NCI-H2107 (cell line): ENCODE data around the gene NUCB2.

Experiments
- DNase-seq: peaks from one replicate; lab custom pipeline; 2025; lab: John Stamatoyannopoulos, UW

Gene NUCB2

DNA sequence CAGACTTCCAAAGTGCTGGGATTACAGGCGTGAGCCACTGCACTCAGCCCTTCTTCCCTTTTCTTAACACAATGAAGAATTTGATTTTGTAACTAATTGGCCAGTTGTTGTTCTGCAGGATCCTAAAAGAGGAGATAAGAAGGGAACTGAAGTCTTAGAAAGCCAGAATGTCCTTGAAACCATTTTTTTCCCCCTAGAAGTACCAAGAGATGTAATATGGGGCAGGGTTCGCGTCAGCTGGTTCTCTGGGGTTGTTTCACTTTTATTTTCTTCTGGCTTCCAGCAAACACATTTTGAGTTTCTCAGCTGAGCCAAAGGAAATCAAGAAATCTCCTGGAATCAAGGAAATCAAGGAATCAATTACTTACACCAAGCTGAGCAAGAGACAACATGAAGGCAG, 7.6 kb upstream of the NUCB2 start:
- DNase-seq: no peak

DNA sequence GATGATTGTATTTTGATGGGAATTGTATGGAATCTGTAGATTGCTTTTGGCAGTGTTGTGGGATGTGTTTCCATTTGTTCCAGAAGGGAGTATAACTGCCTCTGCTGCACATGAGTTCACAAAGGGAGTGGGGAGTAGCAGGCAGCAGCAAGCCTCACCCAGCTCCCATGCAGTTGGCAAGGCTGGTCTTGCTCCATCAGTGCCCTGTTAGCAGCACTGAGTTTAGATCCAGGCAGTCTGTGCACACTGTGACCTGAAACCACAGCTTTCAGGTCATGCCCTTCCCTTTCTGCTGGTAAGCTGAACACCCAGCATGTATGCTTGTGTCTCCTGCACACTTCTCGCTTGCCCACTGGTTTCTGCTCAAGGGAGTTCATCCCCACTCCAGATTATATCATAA, 3.7 kb upstream of the NUCB2 start:
- DNase-seq: no peak

DNA sequence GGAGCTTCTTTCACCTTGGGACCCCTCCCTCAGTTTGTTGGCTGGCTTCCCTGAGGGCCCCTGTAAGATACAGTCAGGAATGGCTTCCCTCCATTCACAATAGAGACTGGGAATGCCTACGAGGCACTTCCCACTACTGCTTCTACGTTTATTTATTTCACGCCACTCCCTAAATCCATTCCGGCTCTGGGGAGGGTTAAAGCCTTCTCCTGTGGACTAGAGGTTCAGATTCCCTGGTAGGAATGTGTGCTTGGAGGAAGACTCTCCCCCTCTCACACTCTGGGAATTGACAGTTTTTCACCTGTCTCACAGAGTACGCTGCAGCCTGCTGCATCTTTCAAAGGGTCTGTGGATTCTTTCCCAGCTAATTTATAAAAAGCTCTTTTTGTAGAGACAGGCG, 3.3 kb upstream of the NUCB2 start:
- DNase-seq: no peak

DNA sequence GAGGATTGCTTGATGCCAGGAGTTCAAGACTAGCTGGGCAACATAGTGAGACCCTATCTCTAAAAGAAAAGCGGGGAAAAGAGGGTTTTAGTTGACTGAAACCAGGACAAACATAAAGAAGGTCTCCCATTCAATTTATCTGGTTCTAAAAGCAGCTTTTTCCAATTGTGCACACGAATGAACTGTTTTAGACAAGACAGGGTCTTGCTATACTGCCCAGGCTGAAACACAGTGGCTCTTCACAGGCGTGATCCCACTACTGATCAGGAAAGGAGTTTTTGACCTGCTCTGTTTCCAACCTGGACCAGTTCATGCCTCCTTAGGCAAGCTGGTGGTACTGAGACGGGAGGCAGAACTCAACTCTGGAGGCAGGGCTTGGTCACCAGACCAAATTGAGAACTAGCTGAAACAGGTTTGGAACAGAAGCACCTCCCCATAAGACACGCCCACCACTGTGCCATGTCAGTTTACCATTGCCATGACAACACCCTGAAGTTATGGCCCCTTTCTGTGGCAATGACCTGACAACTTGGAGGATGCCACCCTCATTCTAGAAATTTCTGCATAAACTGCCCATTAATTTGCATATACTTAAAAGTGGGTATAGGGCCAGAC, 2.8 kb upstream of the NUCB2 start:
- no peak for DNase-seq

DNA sequence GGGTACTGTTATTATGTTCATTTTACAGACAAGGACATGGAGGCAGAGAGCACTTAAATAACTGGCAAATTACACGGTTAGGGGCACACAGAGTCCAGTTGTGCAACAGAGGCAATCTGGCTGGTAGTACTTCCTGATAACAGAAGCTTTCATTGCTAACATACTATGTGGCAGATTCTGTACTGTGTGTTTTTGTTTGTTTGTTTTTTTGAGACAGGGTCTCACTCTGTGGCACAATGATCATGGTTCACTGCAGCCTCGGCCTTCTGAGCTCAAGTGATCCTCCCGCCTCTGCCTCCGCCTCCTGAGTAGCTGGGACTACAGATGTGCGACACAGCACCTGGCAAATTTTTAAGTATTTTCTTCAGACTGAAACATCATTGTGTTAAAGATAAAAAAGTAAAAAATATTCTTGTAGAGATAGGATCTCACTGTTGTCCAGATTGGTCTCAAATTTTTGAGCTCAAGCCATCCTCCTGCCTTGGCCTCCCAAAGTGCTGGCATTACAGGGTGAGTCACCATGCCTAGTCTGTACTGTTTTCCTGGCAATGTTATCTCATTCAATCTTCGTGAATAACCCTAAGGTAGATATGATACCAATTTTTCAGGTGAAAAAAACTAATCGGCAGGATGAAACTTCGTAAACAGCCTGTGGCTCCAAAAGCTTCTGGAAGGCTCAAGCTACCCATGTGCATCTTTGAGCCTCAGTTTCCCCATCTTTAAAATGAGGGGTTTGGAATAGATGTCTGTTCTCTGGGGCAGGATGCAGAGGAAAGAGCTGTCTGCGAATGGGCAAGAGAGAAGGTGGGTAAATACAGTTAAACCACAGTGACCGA, 921 bp upstream of the NUCB2 start:
- DNase-seq: no peak

DNA sequence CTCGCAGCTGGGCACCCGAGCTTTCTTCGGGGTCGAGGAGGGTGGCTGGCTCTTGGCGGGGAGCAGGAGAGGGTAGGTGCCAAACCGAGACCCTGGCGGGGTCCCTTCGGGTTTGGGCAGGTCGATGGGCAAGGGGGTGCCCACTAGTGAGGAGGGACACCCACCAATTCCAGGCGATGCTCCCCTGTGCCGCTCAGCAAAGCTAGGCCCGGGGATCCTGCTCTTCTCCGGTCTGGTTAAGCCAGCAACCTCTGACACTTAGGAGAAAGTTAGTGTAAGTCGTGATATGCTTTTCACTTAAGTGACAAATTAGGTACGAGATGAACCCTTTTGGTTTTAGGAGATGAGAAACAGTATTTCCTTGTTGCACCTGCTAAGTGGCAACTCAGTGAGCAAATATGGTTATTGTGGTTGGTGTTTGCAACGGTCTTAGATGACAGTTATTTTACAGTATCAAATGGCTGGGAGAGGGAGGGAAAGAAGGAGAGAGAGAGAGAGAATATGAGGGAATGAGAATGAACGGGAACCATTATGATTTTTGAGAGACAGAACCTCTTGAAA, 565 bp downstream of the NUCB2 start:
- peak; percentile 52 for DNase-seq

DNA sequence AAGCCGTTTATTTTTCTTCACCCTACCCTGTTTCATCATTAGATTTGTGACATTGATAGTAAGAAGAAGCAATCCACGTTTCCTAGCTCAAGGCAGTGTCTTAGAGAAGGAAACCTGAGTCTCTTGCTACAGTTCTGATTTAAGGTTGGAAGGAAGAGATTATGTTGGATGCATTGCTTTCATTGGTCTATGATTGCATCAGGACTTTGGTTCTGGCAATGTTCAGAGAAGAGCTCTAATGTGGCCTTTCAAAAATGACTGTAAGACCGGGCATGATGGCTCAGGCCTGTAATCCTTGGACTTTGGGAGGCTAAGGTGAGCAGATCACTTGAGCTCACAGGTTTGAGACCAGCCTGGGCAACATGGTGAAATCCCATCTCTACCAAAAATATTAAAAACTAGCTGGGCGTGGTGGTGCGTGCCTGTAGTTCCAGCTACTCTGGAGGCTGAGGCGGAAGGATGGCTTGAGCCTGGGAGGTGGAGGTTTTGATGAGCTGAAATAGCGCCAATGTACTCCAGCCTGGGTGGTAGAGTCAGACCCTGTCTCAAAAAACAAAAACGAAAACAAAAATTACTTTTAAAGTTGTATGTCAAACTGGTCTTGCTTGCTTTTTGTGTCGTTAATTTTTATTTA, 4.1 kb downstream of the NUCB2 start:
- no peak for DNase-seq

DNA sequence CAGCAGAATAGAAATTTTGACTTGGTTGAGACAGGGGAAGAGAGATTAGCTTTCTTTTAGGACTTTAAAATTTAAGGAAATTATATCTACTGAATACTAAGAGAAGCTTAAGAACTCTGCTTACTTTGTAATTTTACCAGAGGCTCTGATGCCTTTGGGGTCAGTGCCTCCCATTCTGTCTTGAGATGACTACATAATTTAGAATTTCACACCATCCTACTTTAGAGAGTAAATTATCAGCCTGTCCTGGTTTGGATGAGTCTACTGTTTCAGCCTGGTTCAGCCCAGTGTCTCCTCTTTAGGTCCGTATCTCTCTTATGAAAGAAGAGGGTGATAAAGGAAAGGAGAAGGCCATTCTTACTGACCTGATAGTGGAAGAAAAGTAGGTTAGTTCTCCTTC, 9.8 kb downstream of the NUCB2 start:
- no peak for DNase-seq

DNA sequence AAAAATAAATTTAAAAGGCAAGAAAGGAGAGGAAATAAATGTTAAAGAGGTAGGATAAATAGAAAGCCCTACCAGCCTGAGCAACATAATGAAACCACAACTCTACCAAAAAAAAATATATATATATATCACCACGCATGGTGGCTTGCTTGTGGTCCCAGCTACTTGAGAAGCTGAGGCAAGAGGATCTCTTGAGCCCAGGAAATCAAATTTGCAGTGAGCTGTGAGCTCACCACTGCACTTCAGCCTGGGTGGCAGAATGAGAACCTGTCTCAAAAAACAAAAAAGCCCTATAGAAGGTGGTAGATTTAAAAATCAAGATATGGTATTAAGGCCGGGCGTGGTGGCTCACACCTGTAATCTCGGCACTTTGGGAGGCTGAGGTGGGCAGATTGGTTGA, 10.5 kb downstream of the NUCB2 start:
- DNase-seq: no peak

DNA sequence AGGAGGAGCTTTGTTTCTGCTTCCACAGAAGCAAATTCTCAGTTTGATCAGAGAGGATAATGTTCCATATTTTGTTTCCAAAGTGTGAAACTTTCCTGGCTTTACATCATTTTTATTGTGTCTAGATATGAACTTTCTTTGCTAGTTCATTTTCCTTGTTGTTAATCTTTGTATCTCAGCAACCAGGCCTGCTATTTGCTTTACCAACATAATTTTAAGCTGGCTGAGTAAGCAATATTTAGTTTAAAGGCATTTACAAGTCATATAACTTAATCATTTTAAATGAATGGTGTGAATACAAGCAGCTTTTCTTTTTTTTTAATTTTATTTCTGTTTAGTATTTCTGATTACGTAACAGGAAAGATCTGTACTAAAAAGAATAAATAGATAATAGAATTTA, 15.2 kb downstream of the NUCB2 start:
- no peak for DNase-seq

DNA sequence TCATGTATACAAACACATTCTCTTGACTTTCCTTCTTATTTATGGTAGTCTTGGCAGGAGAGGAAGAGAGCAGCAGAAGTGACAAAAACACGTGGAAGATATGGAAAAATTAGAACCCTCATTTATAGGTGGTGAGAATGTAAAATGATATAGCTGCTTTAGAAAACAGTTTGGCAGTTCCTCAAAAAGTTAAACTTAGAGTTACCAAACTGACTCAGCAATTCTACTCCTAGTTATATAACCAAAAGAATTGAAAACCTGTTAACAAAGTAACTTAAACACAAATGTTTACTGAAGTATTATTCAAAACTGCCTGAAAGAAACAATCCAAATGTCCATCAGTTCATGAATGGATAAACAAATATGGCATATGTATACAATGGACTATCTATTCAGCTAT, 16.8 kb downstream of the NUCB2 start:
- no peak for DNase-seq

DNA sequence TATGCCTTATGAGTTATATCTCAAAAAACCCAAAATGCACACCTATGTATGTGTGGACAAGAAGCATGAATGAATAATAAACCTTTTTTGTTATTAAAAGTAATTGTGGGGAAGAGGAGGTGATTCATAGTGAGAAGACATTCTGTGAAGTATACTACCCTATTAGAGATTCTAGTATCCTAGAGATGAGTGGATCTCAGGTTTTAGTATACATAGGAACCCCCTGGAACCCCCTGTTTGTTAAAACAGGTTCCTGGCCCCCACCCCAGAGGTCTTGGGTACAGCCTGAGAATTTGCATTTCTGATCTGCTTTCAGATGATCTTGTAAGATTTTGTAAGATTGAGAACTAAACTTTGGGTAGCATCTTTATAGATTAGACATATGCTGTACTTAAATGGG, 17.5 kb downstream of the NUCB2 start:
- no peak for DNase-seq

DNA sequence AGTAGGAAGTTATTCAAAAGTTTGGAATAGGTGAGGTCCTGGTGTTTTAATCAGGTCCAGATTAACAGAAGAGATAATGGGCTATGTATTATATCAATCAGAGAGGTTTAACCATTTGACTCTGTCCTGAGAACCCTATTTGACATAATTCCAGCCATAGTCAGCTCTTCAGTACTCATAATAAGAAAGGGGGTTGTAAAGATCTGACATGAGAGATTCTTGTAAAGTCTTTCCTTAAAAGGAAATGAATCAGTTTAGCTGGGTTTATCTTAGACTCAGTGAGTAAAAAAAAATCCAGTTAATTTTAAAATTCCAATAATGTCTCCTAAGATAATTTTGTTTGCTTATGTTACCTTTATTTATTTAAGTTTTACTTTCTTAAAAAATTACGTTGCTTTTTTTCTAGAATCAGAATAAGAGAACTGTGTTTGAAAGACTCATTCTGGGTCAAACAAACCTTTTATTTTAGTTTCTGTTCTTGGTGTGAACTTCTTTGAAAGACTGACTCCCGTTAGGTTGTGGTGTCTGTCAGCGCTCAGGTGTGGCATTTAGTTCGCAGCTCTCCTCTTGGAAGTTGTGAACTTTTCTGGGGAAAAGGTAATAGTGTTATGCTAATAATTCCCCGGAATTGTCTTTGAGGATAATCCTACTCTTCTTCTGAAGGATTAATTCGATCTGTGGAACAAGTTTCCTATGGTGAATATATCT, 20.5 kb downstream of the NUCB2 start:
- DNase-seq: no peak

DNA sequence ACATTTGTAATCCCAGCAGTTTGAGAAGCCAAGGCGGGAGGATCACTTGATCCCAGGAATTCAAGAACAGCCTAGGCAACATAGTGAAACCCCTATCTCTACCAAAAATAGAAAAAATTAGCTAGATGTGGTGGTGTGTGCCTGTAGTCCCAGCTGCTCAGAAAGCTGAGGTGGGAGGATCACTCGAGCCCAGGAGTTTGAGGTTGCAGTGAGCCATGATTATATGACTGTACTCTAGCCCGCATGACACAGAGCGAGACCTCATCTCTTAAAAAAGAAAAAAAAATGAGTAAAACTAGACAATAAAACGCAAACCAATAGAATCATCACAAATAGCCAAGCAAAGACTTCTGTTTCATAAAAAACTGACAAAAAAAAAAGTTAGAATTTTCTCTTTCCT, 21.8 kb downstream of the NUCB2 start:
- DNase-seq: no peak

DNA sequence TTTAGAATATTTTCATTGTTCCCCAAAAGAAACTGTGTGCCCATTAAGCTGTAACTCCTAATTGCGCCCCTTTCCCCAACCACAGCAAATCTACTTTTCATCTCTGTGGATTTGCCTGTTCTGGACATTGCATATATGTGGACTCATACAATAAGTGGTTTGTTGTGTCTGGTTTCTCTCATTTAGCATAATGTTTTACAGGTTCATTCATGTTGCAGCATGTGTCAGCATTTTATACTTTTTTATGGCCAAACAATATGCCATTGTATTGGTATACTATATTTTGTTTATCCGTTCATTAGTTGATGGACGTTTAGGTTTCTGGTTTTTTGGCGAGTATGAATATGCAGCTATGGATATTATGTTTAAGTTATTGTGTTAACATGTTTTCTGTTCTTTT, 23.8 kb downstream of the NUCB2 start:
- no peak for DNase-seq

DNA sequence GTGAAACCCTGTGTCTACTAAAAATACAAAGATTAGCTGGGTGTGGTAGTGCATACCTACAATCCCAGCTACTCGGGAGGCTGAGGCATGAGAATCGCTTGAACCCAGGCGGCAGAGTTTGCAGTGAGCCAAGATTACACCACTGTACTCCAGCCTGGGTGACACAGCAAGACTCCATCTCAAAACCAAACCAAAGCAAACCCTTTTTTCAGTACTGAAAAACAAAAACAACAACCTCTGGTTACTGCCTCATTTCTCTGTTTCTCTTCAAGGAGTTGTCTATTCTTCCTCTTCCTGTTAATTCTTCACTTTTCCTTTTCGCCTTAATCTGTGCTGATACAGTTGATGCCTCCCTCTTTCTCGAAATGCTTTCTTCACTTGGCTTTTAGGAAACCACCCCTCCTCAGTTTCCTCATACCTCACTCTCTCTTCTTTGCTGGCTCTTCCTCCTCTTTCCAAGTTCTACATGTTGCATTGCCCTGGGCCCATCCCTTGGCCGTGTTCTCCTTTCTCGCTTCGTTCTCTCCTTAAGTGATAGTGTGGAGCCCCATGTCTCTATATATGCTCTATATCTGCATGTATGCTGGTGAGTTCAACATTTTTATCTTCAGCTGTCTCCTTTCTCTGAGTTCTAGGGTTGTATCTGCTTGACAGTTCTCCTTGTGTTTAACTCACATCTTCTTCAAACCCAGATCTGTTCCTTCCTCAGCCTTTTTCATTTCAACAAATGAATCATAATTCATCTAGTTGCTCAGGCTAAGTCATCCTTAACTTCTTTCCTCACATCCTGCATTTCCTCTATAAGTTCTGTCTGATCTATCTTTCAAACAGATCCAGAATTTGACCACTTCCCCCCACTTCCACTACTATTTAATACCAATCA, 37.1 kb downstream of the NUCB2 start:
- DNase-seq: no peak

DNA sequence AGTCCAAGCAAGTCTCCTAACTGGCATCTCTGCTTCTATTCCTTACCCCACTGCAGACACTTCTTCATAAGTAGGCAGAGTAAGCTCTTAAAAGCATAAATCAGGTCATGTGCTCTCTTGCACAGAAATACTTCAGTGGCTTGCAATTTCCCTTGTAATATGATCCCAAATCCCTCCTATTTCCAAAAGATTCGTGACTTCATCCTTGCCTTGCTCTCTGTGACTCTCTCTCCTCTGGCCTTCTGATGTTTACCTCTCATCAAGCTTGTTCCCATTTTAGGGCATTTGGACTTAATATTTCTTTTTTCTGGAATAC, 37.7 kb downstream of the NUCB2 start:
- DNase-seq: no peak

DNA sequence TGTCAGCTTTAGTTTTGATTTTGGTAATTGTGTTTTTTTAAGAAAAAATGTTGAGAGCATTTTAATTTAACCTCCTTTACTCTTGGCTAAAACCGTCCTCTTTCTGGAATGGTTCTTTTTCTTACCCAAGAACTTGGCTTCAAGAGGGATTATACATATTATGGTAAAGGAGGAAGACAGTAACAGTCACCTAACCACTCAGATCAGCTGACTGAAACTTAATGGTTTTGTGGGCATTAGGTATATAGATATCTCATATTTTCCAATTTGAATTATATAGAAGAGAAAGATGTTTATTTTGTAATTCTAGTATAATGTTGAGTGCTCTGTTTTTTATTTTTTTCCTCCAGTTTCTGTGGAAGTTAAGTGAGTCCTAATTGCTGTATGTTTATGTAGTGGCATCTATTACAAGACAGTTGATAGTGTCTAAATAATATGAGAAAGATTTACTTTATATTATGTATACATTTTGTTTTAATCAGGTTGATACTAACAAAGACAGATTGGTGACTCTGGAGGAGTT, 38.4 kb downstream of the NUCB2 start:
- DNase-seq: no peak

DNA sequence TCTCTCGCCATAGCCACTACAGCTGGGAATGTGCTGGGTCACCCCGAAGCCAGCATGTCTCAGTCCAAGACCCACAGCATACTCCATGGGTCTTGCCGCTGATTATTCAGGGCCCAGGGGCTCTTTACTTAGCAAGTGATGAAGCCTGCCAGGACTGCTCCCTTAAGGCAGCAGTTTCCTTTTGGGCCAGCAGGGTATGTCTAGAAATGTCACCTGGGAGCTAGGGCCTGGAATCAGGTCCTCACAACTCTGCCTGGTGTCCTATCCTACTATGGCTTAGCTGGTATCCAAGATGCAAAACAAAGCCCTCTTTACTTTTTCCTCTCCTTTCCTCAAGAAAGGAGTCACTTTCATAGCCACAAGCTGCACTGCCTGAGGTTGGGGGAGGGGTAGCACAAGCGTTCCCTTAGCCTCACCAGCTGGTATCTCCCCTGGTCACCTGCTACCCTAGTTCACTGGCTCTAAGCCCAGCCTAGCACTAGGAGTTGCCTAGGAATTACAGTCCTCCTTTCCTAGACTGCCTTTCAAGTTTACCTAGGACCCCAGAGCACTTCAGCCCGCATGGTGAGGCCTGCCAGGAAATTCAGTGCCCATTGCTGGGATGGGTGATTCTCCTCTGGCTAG, 52.4 kb downstream of the NUCB2 start:
- DNase-seq: no peak

DNA sequence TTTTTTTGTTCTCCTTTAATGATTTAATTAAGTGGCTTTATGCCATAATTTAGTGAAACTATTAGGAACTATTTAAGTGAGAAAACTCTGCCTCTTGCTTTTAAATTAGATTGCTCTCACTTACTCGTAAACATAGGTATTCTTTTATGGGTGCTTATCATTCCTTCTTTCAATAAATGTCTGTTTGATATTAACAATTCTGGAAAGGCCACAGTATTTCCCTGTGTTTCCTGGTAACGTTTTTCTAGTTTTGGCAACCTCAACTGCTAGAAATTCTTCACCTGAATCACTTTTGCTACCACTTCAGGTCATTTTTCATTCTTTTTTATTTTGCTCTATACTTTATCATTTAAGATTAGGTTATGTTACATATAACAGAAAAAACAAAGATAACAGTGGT, 55.1 kb downstream of the NUCB2 start:
- no peak for DNase-seq
